Measurements from ENCODE around the gene ACSS3. TPM values are rescaled to one million over a fixed set of nuclear protein-coding genes. Genes with fewer than 3 reads are reported as not detected.
"Not testable (repeated sequence)": the region's sequence is repeated elsewhere in the genome, so short reads cannot be mapped to it uniquely, and the experiment has no call there.

Gene ACSS3
- total RNA-seq, 2 experiments from 2014 or later = not detected

DNA sequence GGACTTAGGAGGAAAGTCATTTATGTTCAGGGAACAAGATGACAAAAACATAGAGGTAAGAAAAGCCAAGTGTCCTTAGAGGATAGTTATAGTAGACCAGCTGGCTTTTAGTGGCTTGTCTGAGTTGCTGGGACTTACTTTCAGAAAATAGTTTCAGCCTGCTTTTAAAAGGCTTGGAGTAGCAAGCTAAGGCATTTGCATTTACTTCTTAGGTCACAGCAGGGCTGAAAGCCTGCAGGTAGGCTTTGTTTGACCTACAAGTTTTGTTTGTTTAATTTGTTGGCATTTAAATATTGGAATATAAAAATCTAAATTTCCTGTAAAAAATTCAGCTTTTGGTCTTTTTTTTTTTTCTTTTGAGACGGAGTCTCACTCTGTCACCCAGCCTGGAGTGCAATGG lies 5.1 kb downstream of the ACSS3 start:
- Mint-ChIP-seq H3K27ac (no peak overlapping the region), H3K4me1 (no peaks in the 10 kb centered on the region), H3K4me3 (no peak overlapping the region), H3K36me3 (ENCODE audit: low read depth) (no peaks in the 10 kb centered on the region), H3K27me3 (peaks cover 3% of the 10 kb centered on the region), H3K9me3 (no peaks in the 10 kb centered on the region)
- no peak for DNase-seq
- CTCF ChIA-PET = no interaction called here
- POLR2A ChIA-PET = no interaction called here

DNA sequence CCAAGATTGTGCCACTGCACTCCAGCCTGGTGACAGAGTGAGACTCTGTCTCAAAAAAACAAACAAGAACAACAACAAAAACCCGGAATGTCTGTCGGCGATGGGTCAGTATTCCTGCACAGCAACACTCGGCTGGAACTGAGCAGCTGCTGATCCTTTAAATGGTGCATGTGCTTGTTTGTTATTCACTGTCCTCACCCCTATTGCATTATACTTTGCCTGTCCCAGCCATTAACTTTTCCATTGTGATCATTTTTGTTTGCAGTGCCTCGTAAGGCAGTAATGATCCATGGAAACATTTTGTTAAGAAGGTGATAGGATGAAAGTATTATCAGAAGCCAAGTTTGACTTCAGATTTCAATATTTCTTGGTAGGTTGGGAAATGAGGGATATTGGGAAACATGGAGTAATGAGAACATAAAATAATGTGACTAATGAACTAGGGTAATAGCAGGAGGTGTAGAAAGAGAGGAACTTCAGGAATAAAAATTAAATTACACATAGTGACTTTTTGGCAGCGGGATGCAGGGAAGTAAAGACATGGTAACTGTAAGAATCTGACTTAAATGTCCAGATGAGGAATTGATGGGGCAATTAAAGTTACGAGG lies 6.1 kb downstream of the ACSS3 start:
- ChIA-PET CTCF (no interaction called here), POLR2A (no interaction called here)
- no peaks in the 10 kb centered on the region for H3K4me1 Mint-ChIP-seq
- H3K9me3 Mint-ChIP-seq = no peaks in the 10 kb centered on the region
- H3K27me3 Mint-ChIP-seq = no peaks in the 10 kb centered on the region
- no peak overlapping the region for H3K4me3 Mint-ChIP-seq
- no peaks in the 10 kb centered on the region for H3K36me3 Mint-ChIP-seq (ENCODE audit: low read depth)
- no peak overlapping the region for H3K27ac Mint-ChIP-seq
- no peak for DNase-seq

DNA sequence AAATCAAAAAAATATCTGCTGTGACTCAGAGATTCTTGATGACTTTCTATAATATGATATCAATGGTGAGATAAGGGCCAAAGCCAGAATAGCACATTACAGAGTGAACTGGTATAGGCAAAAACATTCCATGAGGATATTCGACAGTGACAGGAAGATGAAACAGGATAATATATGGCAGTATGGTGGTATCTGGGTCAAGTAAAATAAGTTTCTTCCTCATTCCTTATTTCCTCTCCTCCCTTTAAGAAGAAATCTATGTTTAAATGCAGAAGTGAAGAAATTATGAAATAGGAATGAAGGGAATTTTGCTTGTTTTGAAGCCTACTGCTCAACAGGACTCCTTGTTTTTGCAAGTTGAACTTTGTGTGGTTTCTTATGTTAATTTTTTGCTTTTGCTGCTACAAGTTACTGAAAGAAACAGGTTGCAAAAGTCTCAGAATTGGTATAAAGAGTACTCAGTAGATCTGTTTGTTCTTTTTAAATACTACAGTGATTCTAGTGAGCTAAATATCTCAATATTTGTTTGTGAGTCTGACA lies 7.0 kb downstream of the ACSS3 start:
- no peak for DNase-seq
- H3K27me3 Mint-ChIP-seq = no peaks in the 10 kb centered on the region
- no peaks in the 10 kb centered on the region for H3K36me3 Mint-ChIP-seq (ENCODE audit: low read depth)
- H3K4me3 Mint-ChIP-seq = no peak overlapping the region
- CTCF ChIA-PET = no interaction called here
- no peaks in the 10 kb centered on the region for H3K4me1 Mint-ChIP-seq
- POLR2A ChIA-PET = no interaction called here
- no peak overlapping the region for H3K27ac Mint-ChIP-seq
- H3K9me3 Mint-ChIP-seq = no peaks in the 10 kb centered on the region

DNA sequence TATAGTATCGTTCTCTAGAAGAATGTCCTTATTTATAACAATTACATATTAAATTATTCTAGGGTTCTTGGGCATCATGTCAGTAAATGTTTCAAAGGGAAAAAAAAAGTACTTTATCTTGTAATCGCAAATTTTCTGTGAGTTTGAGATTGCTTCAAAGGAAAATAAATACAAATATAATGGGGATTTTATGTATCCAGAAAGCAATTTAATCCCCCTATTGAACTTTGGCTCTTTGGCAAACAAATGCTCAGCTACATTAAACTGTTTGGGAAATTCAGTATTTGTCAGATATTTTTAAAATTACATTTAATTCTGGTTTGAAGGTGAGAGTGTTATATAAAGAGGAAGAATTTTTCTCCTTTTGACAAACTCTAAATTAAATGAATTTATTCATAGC lies 8.0 kb downstream of the ACSS3 start:
- no peak for DNase-seq
- POLR2A ChIA-PET = no interaction called here
- Mint-ChIP-seq H3K27me3 (no peaks in the 10 kb centered on the region), H3K4me3 (no peak overlapping the region), H3K4me1 (no peaks in the 10 kb centered on the region), H3K36me3 (ENCODE audit: low read depth) (no peaks in the 10 kb centered on the region), H3K27ac (no peak overlapping the region), H3K9me3 (no peaks in the 10 kb centered on the region)
- CTCF ChIA-PET = no interaction called here

DNA sequence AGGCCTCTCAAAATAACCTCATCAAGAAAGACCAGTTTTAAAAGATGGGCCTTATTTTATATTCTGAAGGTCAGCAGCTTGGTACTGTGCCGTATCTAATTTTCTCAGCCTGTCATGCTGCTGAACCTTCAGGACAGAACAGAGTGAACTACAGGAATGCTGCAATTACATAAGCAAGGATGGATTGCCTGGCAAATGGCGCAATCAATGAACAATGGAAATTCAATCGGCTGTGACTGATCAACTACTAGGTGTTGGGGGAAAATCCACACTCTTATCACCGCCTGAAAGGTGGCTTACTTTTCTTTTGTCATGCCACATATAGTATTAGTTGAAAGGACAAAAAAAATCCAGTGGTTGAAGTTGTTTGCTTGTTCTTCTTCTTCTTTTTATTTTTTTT lies 8.5 kb downstream of the ACSS3 start:
- DNase-seq = no peak
- CTCF ChIA-PET = no interaction called here
- Mint-ChIP-seq H3K9me3 (no peaks in the 10 kb centered on the region), H3K27me3 (no peaks in the 10 kb centered on the region), H3K27ac (no peak overlapping the region), H3K4me3 (no peak overlapping the region), H3K36me3 (ENCODE audit: low read depth) (no peaks in the 10 kb centered on the region), H3K4me1 (no peaks in the 10 kb centered on the region)
- POLR2A ChIA-PET = no interaction called here

DNA sequence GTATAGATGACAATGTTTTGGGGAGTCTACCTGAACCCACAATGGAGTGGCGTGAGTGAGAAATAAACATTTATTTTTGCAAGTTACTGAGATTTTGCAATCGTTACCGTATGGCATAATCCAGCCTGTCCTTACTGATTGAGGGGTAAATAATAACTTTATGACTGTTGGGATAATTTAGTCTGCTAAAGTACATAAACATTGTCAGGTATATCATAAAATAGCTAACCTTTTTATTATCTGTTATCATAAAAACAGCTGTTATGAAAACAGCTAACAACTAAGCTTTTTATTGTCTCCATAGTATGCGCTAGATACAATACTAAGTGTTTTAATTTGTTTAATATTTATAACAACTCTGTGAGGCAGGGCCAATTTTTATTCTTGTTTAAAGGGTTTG lies 10.3 kb downstream of the ACSS3 start:
- ChIA-PET POLR2A (no interaction called here), CTCF (no interaction called here)
- Mint-ChIP-seq H3K27me3 (no peaks in the 10 kb centered on the region), H3K36me3 (ENCODE audit: low read depth) (no peaks in the 10 kb centered on the region), H3K4me3 (no peak overlapping the region), H3K4me1 (no peaks in the 10 kb centered on the region), H3K9me3 (no peaks in the 10 kb centered on the region), H3K27ac (no peak overlapping the region)
- DNase-seq = no peak

DNA sequence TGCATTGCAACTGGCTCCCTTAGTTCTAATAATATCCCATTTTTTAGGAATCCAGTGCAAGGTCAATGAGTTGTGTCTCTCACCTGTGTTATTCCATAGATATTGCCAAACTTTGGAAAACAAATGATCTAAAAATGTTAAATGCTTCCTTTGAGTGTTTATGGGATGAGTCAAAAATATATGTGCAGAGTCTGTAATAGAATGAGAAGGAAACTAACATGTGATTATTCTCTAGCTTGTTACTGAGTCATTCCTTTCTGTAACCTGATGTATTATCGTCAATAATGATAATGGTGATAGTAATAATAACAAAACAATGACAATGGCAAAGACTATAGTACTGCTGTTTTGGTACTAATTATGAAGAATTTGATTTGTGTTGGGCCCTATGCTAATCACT lies 11.5 kb downstream of the ACSS3 start:
- H3K27me3 Mint-ChIP-seq = no peaks in the 10 kb centered on the region
- H3K27ac Mint-ChIP-seq = no peak overlapping the region
- no peak for DNase-seq
- H3K9me3 Mint-ChIP-seq = no peaks in the 10 kb centered on the region
- H3K4me3 Mint-ChIP-seq = no peak overlapping the region
- POLR2A ChIA-PET = no interaction called here
- no peaks in the 10 kb centered on the region for H3K4me1 Mint-ChIP-seq
- CTCF ChIA-PET = no interaction called here
- H3K36me3 Mint-ChIP-seq (ENCODE audit: low read depth) = no peaks in the 10 kb centered on the region

DNA sequence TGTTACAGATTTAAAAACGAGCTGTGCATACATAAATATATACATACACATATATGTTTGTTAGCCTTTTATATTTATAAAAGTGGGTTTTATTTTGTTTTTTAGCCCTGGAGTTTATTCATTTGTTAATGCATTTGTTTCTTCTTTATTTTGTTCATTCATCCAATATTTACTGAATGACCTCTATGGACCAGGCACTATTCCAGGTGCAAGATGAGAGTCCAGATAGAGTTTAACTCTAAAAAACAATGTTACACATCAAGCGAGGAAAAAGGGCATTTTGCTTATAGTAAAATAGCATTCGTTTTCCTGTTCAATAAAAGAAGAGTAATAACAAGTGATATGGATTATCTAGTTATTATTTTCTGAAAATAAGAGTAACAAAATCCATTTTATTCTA lies 14.2 kb downstream of the ACSS3 start:
- no peak overlapping the region for H3K27ac Mint-ChIP-seq
- POLR2A ChIA-PET = no interaction called here
- H3K36me3 Mint-ChIP-seq (ENCODE audit: low read depth) = no peaks in the 10 kb centered on the region
- CTCF ChIA-PET = no interaction called here
- H3K4me1 Mint-ChIP-seq = no peaks in the 10 kb centered on the region
- no peaks in the 10 kb centered on the region for H3K9me3 Mint-ChIP-seq
- no peak overlapping the region for H3K4me3 Mint-ChIP-seq
- DNase-seq = no peak
- no peaks in the 10 kb centered on the region for H3K27me3 Mint-ChIP-seq

DNA sequence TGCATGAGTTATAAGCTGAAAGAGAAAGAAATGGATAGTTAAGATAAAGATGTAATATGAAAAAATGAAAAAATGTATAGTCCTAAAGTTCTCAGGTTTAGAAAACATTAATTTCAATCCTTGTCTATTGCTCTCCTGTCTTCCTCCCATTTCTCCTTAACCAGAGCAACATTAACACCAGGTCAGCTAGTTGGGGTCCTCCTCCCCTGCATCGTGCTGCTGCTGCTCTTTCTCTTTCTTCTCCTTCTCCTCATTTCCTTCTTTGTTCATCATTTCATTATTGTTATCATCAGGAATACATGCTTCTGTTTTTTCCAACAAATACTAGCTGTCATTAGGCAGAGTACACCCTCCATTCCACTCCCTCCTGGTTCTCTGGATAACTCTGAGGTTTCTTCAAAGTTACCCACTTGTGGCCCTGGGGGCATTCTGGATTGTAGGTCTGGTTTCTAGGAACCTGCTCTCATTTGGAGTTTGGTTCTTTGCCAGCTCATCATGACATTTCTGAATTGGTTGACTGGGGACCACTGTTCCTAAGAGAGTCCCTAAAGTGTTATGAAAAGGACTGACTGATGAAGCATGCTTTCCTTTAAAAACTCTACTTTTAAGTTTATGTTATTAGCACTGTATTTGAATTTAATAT lies 17.0 kb downstream of the ACSS3 start:
- Mint-ChIP-seq H3K4me1 (no peaks in the 10 kb centered on the region), H3K27me3 (no peaks in the 10 kb centered on the region), H3K27ac (no peak overlapping the region), H3K36me3 (ENCODE audit: low read depth) (no peaks in the 10 kb centered on the region), H3K9me3 (no peaks in the 10 kb centered on the region), H3K4me3 (no peak overlapping the region)
- DNase-seq = no peak
- ChIA-PET CTCF (no interaction called here), POLR2A (no interaction called here)

DNA sequence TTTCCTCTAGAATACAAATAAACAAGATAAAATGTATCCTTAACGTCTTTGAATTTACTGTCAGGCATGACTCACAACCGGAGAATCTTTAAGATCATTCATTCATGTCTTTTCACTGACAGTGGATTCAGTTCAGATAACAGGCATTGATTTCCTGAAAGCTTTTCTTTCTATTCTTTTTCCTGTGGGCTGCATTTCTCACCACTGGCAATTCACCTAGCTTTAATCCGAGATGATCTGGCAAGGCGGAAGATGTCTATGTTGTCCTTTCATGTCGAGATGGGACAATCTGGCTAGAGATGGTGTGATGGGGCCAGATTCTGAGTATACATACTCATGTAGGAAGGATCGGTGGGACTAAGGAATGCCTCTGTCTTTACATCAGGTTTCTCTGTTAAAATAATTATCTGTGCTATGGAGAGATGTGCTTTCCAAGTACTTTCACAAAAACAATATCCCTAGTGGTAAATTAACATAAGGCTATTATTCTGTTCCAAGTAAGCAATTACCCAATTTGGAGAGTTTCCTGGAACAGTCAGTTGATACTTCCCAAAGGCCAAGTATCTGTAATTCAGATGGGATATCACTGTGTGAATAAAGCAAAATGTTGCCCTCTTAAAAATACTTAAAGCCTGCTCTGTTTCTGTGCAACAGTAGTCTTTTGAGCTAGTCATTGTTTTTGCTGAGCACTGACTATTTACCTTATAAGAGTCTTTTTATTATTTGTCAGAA lies 17.8 kb downstream of the ACSS3 start:
- no peak for DNase-seq
- no peak overlapping the region for H3K27ac Mint-ChIP-seq
- H3K9me3 Mint-ChIP-seq = no peaks in the 10 kb centered on the region
- no peak overlapping the region for H3K4me3 Mint-ChIP-seq
- ChIA-PET POLR2A (no interaction called here), CTCF (no interaction called here)
- H3K4me1 Mint-ChIP-seq = no peaks in the 10 kb centered on the region
- no peaks in the 10 kb centered on the region for H3K36me3 Mint-ChIP-seq (ENCODE audit: low read depth)
- no peaks in the 10 kb centered on the region for H3K27me3 Mint-ChIP-seq

DNA sequence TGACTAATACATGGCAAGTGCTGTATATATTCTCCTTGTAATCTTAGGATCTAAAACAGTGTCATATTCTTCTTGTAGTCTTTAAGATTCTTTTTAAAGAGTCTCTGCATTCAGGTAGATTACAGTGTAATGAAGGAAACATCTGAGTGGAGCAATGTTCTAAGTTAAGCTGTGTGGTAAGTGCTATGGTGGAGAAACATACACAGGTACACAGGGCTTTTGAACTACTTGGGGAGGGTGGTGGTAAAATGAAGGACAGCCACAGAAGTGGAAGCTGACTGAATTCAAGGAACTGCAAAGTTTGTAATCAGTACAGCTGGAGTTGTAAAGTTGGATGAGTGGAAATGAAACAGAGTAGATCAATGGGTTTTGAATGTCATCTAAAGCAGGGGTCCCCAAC lies 27.8 kb downstream of the ACSS3 start:
- POLR2A ChIA-PET = no interaction called here
- no peaks in the 10 kb centered on the region for H3K4me1 Mint-ChIP-seq
- no peaks in the 10 kb centered on the region for H3K9me3 Mint-ChIP-seq
- CTCF ChIA-PET = no interaction called here
- H3K27me3 Mint-ChIP-seq = no peaks in the 10 kb centered on the region
- H3K4me3 Mint-ChIP-seq = no peak overlapping the region
- no peak overlapping the region for H3K27ac Mint-ChIP-seq
- H3K36me3 Mint-ChIP-seq (ENCODE audit: low read depth) = no peaks in the 10 kb centered on the region
- DNase-seq = no peak

DNA sequence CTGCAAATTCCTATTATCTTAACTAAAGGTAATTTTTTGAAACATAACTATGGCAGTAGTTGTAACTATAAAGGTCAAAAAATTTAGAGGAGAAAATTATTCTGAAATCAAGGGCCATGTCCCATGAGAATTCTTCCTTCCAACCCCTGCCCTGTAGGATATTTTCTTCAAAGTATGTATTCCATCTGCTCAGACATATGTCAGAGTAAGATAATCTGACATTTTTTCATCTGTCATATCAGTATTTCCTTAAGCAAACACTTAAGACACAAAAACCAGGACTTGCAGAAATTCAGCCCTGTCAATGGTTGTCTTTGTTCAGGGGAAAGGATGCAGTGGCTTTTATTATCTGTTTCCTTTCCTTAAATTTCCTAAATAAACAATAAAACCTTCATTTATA lies 36.3 kb downstream of the ACSS3 start:
- no peak overlapping the region for H3K4me3 Mint-ChIP-seq
- H3K27ac Mint-ChIP-seq = no peak overlapping the region
- no peak for DNase-seq
- no peaks in the 10 kb centered on the region for H3K9me3 Mint-ChIP-seq
- H3K36me3 Mint-ChIP-seq (ENCODE audit: low read depth) = no peaks in the 10 kb centered on the region
- H3K4me1 Mint-ChIP-seq = no peaks in the 10 kb centered on the region
- ChIA-PET CTCF (no interaction called here), POLR2A (no interaction called here)
- H3K27me3 Mint-ChIP-seq = no peaks in the 10 kb centered on the region

DNA sequence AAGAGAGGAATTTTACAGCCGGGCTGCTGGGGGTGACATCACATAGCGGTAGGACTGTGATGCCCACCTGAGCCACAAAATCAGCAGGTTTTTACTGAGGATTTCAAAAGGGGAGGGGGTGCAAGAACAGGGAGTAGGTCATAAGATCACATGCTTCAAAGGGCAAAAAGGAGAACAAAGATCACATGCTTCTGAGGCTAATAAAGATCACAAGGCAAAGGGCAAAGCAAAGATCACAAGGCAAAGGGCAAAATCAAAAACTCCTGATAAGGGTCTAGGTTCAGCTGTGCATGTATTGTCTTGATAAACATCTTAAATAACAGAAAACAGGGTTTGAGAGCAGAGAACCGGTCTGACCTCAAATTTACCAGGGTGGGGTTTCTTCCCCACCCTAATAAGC lies 41.2 kb downstream of the ACSS3 start:
- H3K27me3 Mint-ChIP-seq; DNase-seq; CTCF ChIA-PET; H3K4me1 Mint-ChIP-seq; H3K4me3 Mint-ChIP-seq; H3K27ac Mint-ChIP-seq; H3K9me3 Mint-ChIP-seq; POLR2A ChIA-PET; H3K36me3 Mint-ChIP-seq (ENCODE audit: low read depth): not testable (repeated sequence)

DNA sequence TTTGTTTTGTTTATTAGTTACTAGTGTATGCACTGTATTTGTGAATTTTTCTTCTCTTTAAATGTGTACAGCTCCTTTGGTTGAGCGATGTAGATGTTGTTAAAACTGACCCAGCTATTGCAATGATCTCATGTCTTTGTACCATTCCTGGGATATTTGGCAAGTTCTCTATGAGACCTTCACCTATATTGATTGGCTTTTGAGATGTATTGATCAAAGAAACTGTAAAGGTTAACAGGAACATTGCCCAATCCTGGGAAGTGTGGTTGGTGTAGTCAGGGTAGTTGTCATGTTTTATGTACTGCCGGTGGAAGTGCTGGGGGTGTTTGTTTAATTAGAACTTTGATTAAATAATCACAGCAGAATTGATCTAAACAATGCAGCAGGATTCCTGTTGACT lies 43.1 kb downstream of the ACSS3 start:
- POLR2A ChIA-PET = no interaction called here
- Mint-ChIP-seq H3K9me3 (no peaks in the 10 kb centered on the region), H3K4me3 (no peak overlapping the region), H3K4me1 (no peaks in the 10 kb centered on the region), H3K27ac (no peak overlapping the region), H3K27me3 (no peaks in the 10 kb centered on the region), H3K36me3 (ENCODE audit: low read depth) (no peaks in the 10 kb centered on the region)
- DNase-seq = no peak
- CTCF ChIA-PET = no interaction called here
